A172 (cell line): Measurements from ENCODE around the gene PCDHGA1. TPM values are rescaled to one million over a fixed set of nuclear protein-coding genes. Genes with fewer than 3 reads are reported as not detected.
A peak's percentile ranks its signal among the peaks of the same experiment; 100 is the strongest.

Experiments used
- DNase-seq: peaks from one replicate; pipeline ENCODE4 v3.0.0-alpha.2; 2015; ENCODE audit warnings: low spot score
- total RNA-seq: library from RNA; depleted of rRNA; stranded (reverse); fragments of >200 nt; shearing (Covaris generic); gene quantifications from 2 replicates; pipeline ENCODE4 v1.2.3, GENCODE V29; 2014

PCDHGA1 gene
- total RNA-seq, 1 experiment from 2014 or later = 1.6 TPM

- no peak for DNase-seq
Observed at GRCh38 chr5:141512911-141513626, 182.8 kb downstream of the PCDHGA1 start.

GRCh38 chr5:141513627-141514329 lies 183.5 kb downstream of the PCDHGA1 start:
- DNase-seq = peak; percentile 94

- peak; percentile 50 for DNase-seq
Observed at GRCh38 chr5:141514330-141515133, 184.2 kb downstream of the PCDHGA1 start.

- DNase-seq = no peak
Observed at GRCh38 chr5:141515141-141515540, 184.8 kb downstream of the PCDHGA1 start.

- no peak for DNase-seq
Observed at GRCh38 chr5:141515946-141516671, 185.8 kb downstream of the PCDHGA1 start.

- no peak for DNase-seq
Observed at GRCh38 chr5:141516672-141517025, 186.3 kb downstream of the PCDHGA1 start.

- DNase-seq = no peak
Observed at GRCh38 chr5:141517312-141517711, 187.0 kb downstream of the PCDHGA1 start.

- DNase-seq = no peak
Observed at GRCh38 chr5:141517880-141518617, 187.7 kb downstream of the PCDHGA1 start.

- DNase-seq = no peak
Observed at GRCh38 chr5:141518618-141519015, 188.3 kb downstream of the PCDHGA1 start.

GRCh38 chr5:141519605-141520565 lies 189.6 kb downstream of the PCDHGA1 start:
- no peak for DNase-seq

- DNase-seq = peak; percentile 100
Observed at GRCh38 chr5:141521244-141521781, 191.0 kb downstream of the PCDHGA1 start.

GRCh38 chr5:141522301-141522700 lies 192.0 kb downstream of the PCDHGA1 start:
- peak; percentile 53 for DNase-seq

GRCh38 chr5:141523991-141524390 lies 193.7 kb downstream of the PCDHGA1 start:
- DNase-seq = no peak

- DNase-seq = peak; percentile 97
Observed at GRCh38 chr5:141524604-141525597, 194.6 kb downstream of the PCDHGA1 start.

- DNase-seq = no peak
Observed at GRCh38 chr5:141525653-141526052, 195.3 kb downstream of the PCDHGA1 start.

- no peak for DNase-seq
Observed at GRCh38 chr5:141527426-141527825, 197.1 kb downstream of the PCDHGA1 start.

- no peak for DNase-seq
Observed at GRCh38 chr5:141528291-141528984, 198.1 kb downstream of the PCDHGA1 start.

GRCh38 chr5:141529002-141529401 lies 198.7 kb downstream of the PCDHGA1 start:
- peak; percentile 46 for DNase-seq
